ENCODE data around the gene AK2.
"Not testable (repeated sequence)": the region's sequence is repeated elsewhere in the genome, so short reads cannot be mapped to it uniquely, and the experiment has no call there.

The AK2 gene

GRCh38 chr1:33002006-33002405, 34.7 kb downstream of the AK2 start:
- no peak for TF ChIP-seq CTCF (IDR thresholded peaks at IDR 0.05; ENCODE audit: low read depth, low read length, missing control alignments)
- no peak for DNase-seq (ENCODE audit: low read depth)
- H3K4me3 ChIP-seq (ENCODE audit: low read depth, low read length): no peak overlapping the region
- in situ Hi-C loops (cut with HindIII; ENCODE audit: low sequenced_read_pairs): no loop called here

GRCh38 chr1:33001282-33001681, 35.4 kb downstream of the AK2 start:
- in situ Hi-C loops (cut with HindIII; ENCODE audit: low sequenced_read_pairs): no loop called here
- no peak overlapping the region for H3K4me3 ChIP-seq (ENCODE audit: low read depth, low read length)
- DNase-seq (ENCODE audit: low read depth): no peak
- peak; percentile 40 for TF ChIP-seq CTCF (IDR thresholded peaks at IDR 0.05; ENCODE audit: low read depth, low read length, missing control alignments)

- DNase-seq (ENCODE audit: low read depth): no peak
- no peak overlapping the region for H3K4me3 ChIP-seq (ENCODE audit: low read depth, low read length)
- no peak for TF ChIP-seq CTCF (IDR thresholded peaks at IDR 0.05; ENCODE audit: low read depth, low read length, missing control alignments)
- in situ Hi-C loops (cut with HindIII; ENCODE audit: low sequenced_read_pairs): no loop called here
Observed at GRCh38 chr1:33000427-33001026, 36.2 kb downstream of the AK2 start.

GRCh38 chr1:32998997-32999396, 37.7 kb downstream of the AK2 start:
- DNase-seq (ENCODE audit: low read depth): no peak
- H3K4me3 ChIP-seq (ENCODE audit: low read depth, low read length): no peak overlapping the region
- no peak for TF ChIP-seq CTCF (IDR thresholded peaks at IDR 0.05; ENCODE audit: low read depth, low read length, missing control alignments)
- in situ Hi-C loops (cut with HindIII; ENCODE audit: low sequenced_read_pairs): no loop called here

GRCh38 chr1:32998064-32998463, 38.6 kb downstream of the AK2 start:
- in situ Hi-C loops (cut with HindIII; ENCODE audit: low sequenced_read_pairs): no loop called here
- no peak for TF ChIP-seq CTCF (IDR thresholded peaks at IDR 0.05; ENCODE audit: low read depth, low read length, missing control alignments)
- no peak for DNase-seq (ENCODE audit: low read depth)
- H3K4me3 ChIP-seq (ENCODE audit: low read depth, low read length): no peak overlapping the region

GRCh38 chr1:32997381-32997891, 39.2 kb downstream of the AK2 start:
- in situ Hi-C loops (cut with HindIII; ENCODE audit: low sequenced_read_pairs): no loop called here
- peak; percentile 47 for DNase-seq (ENCODE audit: low read depth)
- no peak for TF ChIP-seq CTCF (IDR thresholded peaks at IDR 0.05; ENCODE audit: low read depth, low read length, missing control alignments)
- no peak overlapping the region for H3K4me3 ChIP-seq (ENCODE audit: low read depth, low read length)

GRCh38 chr1:32993324-32993636, 43.4 kb downstream of the AK2 start:
- in situ Hi-C loops (cut with HindIII; ENCODE audit: low sequenced_read_pairs); DNase-seq (ENCODE audit: low read depth); H3K4me3 ChIP-seq (ENCODE audit: low read depth, low read length): not testable (repeated sequence)

Data from astrocyte of the cerebellum (primary cell).